Mesenchymal stem cell (in vitro differentiated cells and primary cell): Measurements from ENCODE around the gene SCFD2.
A peak's percentile ranks its signal among the peaks of the same experiment; 100 is the strongest.

Source experiments
- DNase-seq: peaks from one replicate; pipeline ENCODE4 v3.0.0-alpha.2; 2013
- H2AFZ ChIP-seq: one replicate; pipeline ENCODE4 v1.6.1; 2013; ENCODE audit warnings: low read depth, mild to moderate bottlenecking, control low read depth, inconsistent platforms, low read length, moderate library complexity
- H2AK5ac ChIP-seq: 2 replicates; pipeline ENCODE4 v1.6.1; 2013; ENCODE audit warnings: low read length, moderate library complexity, mild to moderate bottlenecking, inconsistent platforms; ENCODE audit not compliant: severe bottlenecking
- H2BK120ac ChIP-seq: one replicate; pipeline ENCODE4 v1.6.1; 2013; ENCODE audit warnings: low read depth, mild to moderate bottlenecking, inconsistent platforms, low read length, moderate library complexity
- H2BK12ac ChIP-seq, 2 experiments: one replicate each; pipeline ENCODE4 v1.6.1; 2013; ENCODE audit warnings: inconsistent platforms in 2 of 2, low read length in 2 of 2, mild to moderate bottlenecking in 2 of 2, moderate library complexity in 2 of 2, control low read depth in 1 of 2
- H2BK15ac ChIP-seq: one replicate; pipeline ENCODE4 v1.6.1; 2013; ENCODE audit warnings: mild to moderate bottlenecking, low read depth, inconsistent platforms; ENCODE audit not compliant: poor library complexity, severe bottlenecking
- H2BK5ac ChIP-seq: 2 replicates; pipeline ENCODE4 v1.6.1; 2013; ENCODE audit warnings: low read depth, mild to moderate bottlenecking, low read length, control low read depth, inconsistent platforms; ENCODE audit not compliant: poor library complexity, severe bottlenecking
- H3K14ac ChIP-seq, 2 experiments: one replicate each; pipeline ENCODE4 v1.6.1; 2013; ENCODE audit warnings: inconsistent platforms in 2 of 2, low read length in 2 of 2, control low read depth in 1 of 2, mild to moderate bottlenecking in 1 of 2, moderate library complexity in 1 of 2
- H3K18ac ChIP-seq, 2 experiments: one replicate each; pipeline ENCODE4 v1.6.1; 2013; ENCODE audit warnings: inconsistent platforms in 2 of 2, low read length in 2 of 2, control low read depth in 1 of 2, low read depth in 1 of 2, mild to moderate bottlenecking in 1 of 2
- H3K23ac ChIP-seq, 2 experiments: one replicate each; pipeline ENCODE4 v1.6.1; 2013; ENCODE audit warnings: inconsistent platforms in 2 of 2, low read length in 2 of 2, mild to moderate bottlenecking in 2 of 2, moderate library complexity in 2 of 2, control low read depth in 1 of 2
- H3K27ac ChIP-seq: 2 replicates; pipeline ENCODE4 v1.5.1; 2013; ENCODE audit warnings: mild to moderate bottlenecking, moderate library complexity, low read length, control low read depth, inconsistent platforms; ENCODE audit not compliant: poor library complexity, severe bottlenecking
- H3K27me3 ChIP-seq, 2 experiments: 2 replicates each; pipeline versions ENCODE4 v1.6.1 to v1.7.0; 2013; ENCODE audit warnings: low read length in 2 of 2, mild to moderate bottlenecking in 2 of 2, moderate library complexity in 2 of 2, control low read depth in 1 of 2, inconsistent platforms in 1 of 2; ENCODE audit not compliant: control insufficient read depth in 1 of 2, insufficient read depth in 1 of 2
- H3K36me3 ChIP-seq, 2 experiments: 2 replicates each; pipeline versions ENCODE4 v1.6.1 to v1.7.0; 2013; ENCODE audit warnings: low read length in 2 of 2, control low read depth in 1 of 2, inconsistent platforms in 1 of 2, low read depth in 1 of 2, mild to moderate bottlenecking in 1 of 2; ENCODE audit not compliant: insufficient read depth in 2 of 2, control insufficient read depth in 1 of 2
- H3K4ac ChIP-seq, 2 experiments: one replicate each; pipeline ENCODE4 v1.6.1; 2013; ENCODE audit warnings: inconsistent platforms in 2 of 2, low read length in 2 of 2, mild to moderate bottlenecking in 2 of 2, moderate library complexity in 2 of 2, control low read depth in 1 of 2, low read depth in 1 of 2
- H3K4me1 ChIP-seq: 2 replicates; pipeline ENCODE4 v1.6.1; 2013; ENCODE audit warnings: low read depth, low read length, control low read depth; ENCODE audit not compliant: control insufficient read depth, insufficient read depth
- H3K4me2 ChIP-seq: 2 replicates; pipeline ENCODE4 v1.6.1; 2013; ENCODE audit warnings: low read length, mild to moderate bottlenecking, inconsistent platforms; ENCODE audit not compliant: poor library complexity, severe bottlenecking
- H3K4me3 ChIP-seq, 2 experiments: 2 replicates each; pipeline versions ENCODE4 v1.5.1 to v1.7.0; 2013; ENCODE audit warnings: low read length in 2 of 2, mild to moderate bottlenecking in 2 of 2, control low read depth in 1 of 2, low read depth in 1 of 2; ENCODE audit not compliant: insufficient read depth in 1 of 2
- H3K79me1 ChIP-seq: replicated peaks from 2 replicates; pipeline ENCODE4 v1.6.1; 2013; ENCODE audit warnings: mild to moderate bottlenecking, control low read depth, low read length, inconsistent platforms; ENCODE audit not compliant: poor library complexity, severe bottlenecking
- H3K9ac ChIP-seq: 2 replicates; pipeline ENCODE4 v1.7.0; 2013; ENCODE audit warnings: mild to moderate bottlenecking, low read length, moderate library complexity
- H3K9me3 ChIP-seq: 2 replicates; pipeline ENCODE4 v1.7.0; 2013; ENCODE audit warnings: mild to moderate bottlenecking, low read length; ENCODE audit not compliant: control insufficient read depth
- H4K8ac ChIP-seq: one replicate; pipeline ENCODE4 v1.6.1; 2013; ENCODE audit warnings: inconsistent platforms, mild to moderate bottlenecking, low read length, moderate library complexity
- H4K91ac ChIP-seq: one replicate; pipeline ENCODE4 v1.6.1; 2013; ENCODE audit warnings: mild to moderate bottlenecking, low read length, inconsistent platforms
- WGBS: methylation state at CpG from one replicate; pipeline ENCODE4 v1.1.7; 2013; ENCODE audit warnings: mixed read lengths; 5-methylcytosine and 5-hydroxymethylcytosine counted together

SCFD2 gene

GRCh38 chr4:52936729-52937128, 429.1 kb downstream of the SCFD2 start:
- no peak overlapping the region for H3K14ac ChIP-seq
- H3K9ac ChIP-seq: no peak overlapping the region
- no peaks in the 10 kb centered on the region for H3K36me3 ChIP-seq
- no peak overlapping the region for H2AFZ ChIP-seq
- H3K79me1 ChIP-seq: peaks cover 2% of the 10 kb centered on the region
- DNase-seq: no peak
- H3K23ac ChIP-seq: no peak overlapping the region
- no peaks in the 10 kb centered on the region for H3K9me3 ChIP-seq
- H3K4me2 ChIP-seq: no peak overlapping the region
- no peak overlapping the region for H2BK15ac ChIP-seq
- no peak overlapping the region for H3K4ac ChIP-seq
- no peak overlapping the region for H4K8ac ChIP-seq
- H2AK5ac ChIP-seq: no peak overlapping the region
- no peak overlapping the region for H3K18ac ChIP-seq
- H2BK12ac ChIP-seq: no peak overlapping the region
- H3K27me3 ChIP-seq: no peaks in the 10 kb centered on the region
- no peak overlapping the region for H3K27ac ChIP-seq
- H3K4me3 ChIP-seq: no peak overlapping the region
- no peak overlapping the region for H2BK5ac ChIP-seq
- H4K91ac ChIP-seq: peak overlapping the region; percentile 50
- H3K4me1 ChIP-seq: no peaks in the 10 kb centered on the region
- no peak overlapping the region for H2BK120ac ChIP-seq
- 100% methylated on average over 2 of the region's 2 CpGs for WGBS

GRCh38 chr4:52935317-52935716, 430.5 kb downstream of the SCFD2 start:
- no peak overlapping the region for H2AK5ac ChIP-seq
- no peak overlapping the region for H3K9ac ChIP-seq
- H3K79me1 ChIP-seq: peaks cover 2% of the 10 kb centered on the region
- H3K27me3 ChIP-seq: no peaks in the 10 kb centered on the region
- no peak overlapping the region for H2BK15ac ChIP-seq
- H3K4ac ChIP-seq: no peak overlapping the region
- no peak overlapping the region for H3K18ac ChIP-seq
- peaks cover 1% of the 10 kb centered on the region for H3K4me1 ChIP-seq
- H3K4me2 ChIP-seq: no peak overlapping the region
- no peak overlapping the region for H4K91ac ChIP-seq
- no peaks in the 10 kb centered on the region for H3K9me3 ChIP-seq
- H3K4me3 ChIP-seq: no peak overlapping the region
- no peak overlapping the region for H3K27ac ChIP-seq
- no peak for DNase-seq
- H2BK5ac ChIP-seq: peak overlapping the region; percentile 66
- H2BK120ac ChIP-seq: no peak overlapping the region
- no peak overlapping the region for H2BK12ac ChIP-seq
- WGBS: 92% methylated on average over 3 of the region's 4 CpGs
- H2AFZ ChIP-seq: no peak overlapping the region
- no peaks in the 10 kb centered on the region for H3K36me3 ChIP-seq
- H3K14ac ChIP-seq: no peak overlapping the region
- no peak overlapping the region for H3K23ac ChIP-seq
- H4K8ac ChIP-seq: no peak overlapping the region

GRCh38 chr4:52933738-52934137, 432.1 kb downstream of the SCFD2 start:
- Histone ChIP-seq H2BK5ac (no peak overlapping the region), H3K4me3 (peak overlapping the region in 1 of 2 experiments; percentile 46), H3K4ac (no peak overlapping the region), H3K18ac (no peak overlapping the region), H4K91ac (no peak overlapping the region), H2AK5ac (no peak overlapping the region), H4K8ac (no peak overlapping the region), H2AFZ (no peak overlapping the region), H2BK120ac (no peak overlapping the region), H3K79me1 (peaks cover 2% of the 10 kb centered on the region), H3K36me3 (no peaks in the 10 kb centered on the region), H3K9me3 (no peaks in the 10 kb centered on the region), H3K27me3 (no peaks in the 10 kb centered on the region), H3K4me1 (peaks cover 1% of the 10 kb centered on the region), H3K14ac (no peak overlapping the region), H3K4me2 (no peak overlapping the region), H3K27ac (no peak overlapping the region), H3K9ac (peak overlapping the region; percentile 4), H3K23ac (no peak overlapping the region), H2BK15ac (no peak overlapping the region), H2BK12ac (no peak overlapping the region)
- no peak for DNase-seq
- 95% methylated on average over 2 of the region's 2 CpGs for WGBS

- no peak overlapping the region for H3K23ac ChIP-seq
- H3K36me3 ChIP-seq: no peaks in the 10 kb centered on the region
- 71% methylated on average over 4 of the region's 5 CpGs for WGBS
- H2BK120ac ChIP-seq: no peak overlapping the region
- H2BK15ac ChIP-seq: no peak overlapping the region
- H3K9me3 ChIP-seq: no peaks in the 10 kb centered on the region
- no peaks in the 10 kb centered on the region for H3K27me3 ChIP-seq
- no peak overlapping the region for H2AFZ ChIP-seq
- no peak overlapping the region for H4K91ac ChIP-seq
- peaks cover 1% of the 10 kb centered on the region for H3K4me1 ChIP-seq
- peaks cover 2% of the 10 kb centered on the region for H3K79me1 ChIP-seq
- no peak for DNase-seq
- no peak overlapping the region for H4K8ac ChIP-seq
- H3K14ac ChIP-seq: no peak overlapping the region
- H3K4me2 ChIP-seq: no peak overlapping the region
- H3K27ac ChIP-seq: no peak overlapping the region
- no peak overlapping the region for H2BK12ac ChIP-seq
- no peak overlapping the region for H2AK5ac ChIP-seq
- H3K18ac ChIP-seq: no peak overlapping the region
- H2BK5ac ChIP-seq: no peak overlapping the region
- peak overlapping the region in 1 of 2 experiments; percentile 46 for H3K4me3 ChIP-seq
- H3K9ac ChIP-seq: peak overlapping the region; percentile 4
- H3K4ac ChIP-seq: no peak overlapping the region
Observed at GRCh38 chr4:52932591-52933470, 433.0 kb downstream of the SCFD2 start.
